CD4-positive, alpha-beta T cell treated with Interleukin-21 for 1 hour (primary cell): ENCODE measurements around the gene SLC9A7.
"Not testable (repeated sequence)": the region's sequence is repeated elsewhere in the genome, so short reads cannot be mapped to it uniquely, and the experiment has no call there.

Experiments used
- DNase-seq: peaks from one replicate; pipeline ENCODE4 v3.0.0-alpha.2; 2020

SLC9A7 gene

GRCh38 chrX:46754036-46754435 lies 4.9 kb downstream of the SLC9A7 start:
- DNase-seq = no peak

GRCh38 chrX:46750889-46751288 lies 8.0 kb downstream of the SLC9A7 start:
- no peak for DNase-seq

- DNase-seq = no peak
Observed at GRCh38 chrX:46744009-46744408, 14.9 kb downstream of the SLC9A7 start.

GRCh38 chrX:46743046-46743445 lies 15.9 kb downstream of the SLC9A7 start:
- no peak for DNase-seq

GRCh38 chrX:46739736-46740135 lies 19.2 kb downstream of the SLC9A7 start:
- no peak for DNase-seq

GRCh38 chrX:46737462-46737861 lies 21.5 kb downstream of the SLC9A7 start:
- DNase-seq = no peak

GRCh38 chrX:46737041-46737440 lies 21.9 kb downstream of the SLC9A7 start:
- DNase-seq = no peak

GRCh38 chrX:46735622-46736021 lies 23.3 kb downstream of the SLC9A7 start:
- no peak for DNase-seq

- no peak for DNase-seq
Observed at GRCh38 chrX:46733226-46733625, 25.7 kb downstream of the SLC9A7 start.

- no peak for DNase-seq
Observed at GRCh38 chrX:46730765-46731164, 28.2 kb downstream of the SLC9A7 start.

- DNase-seq = no peak
Observed at GRCh38 chrX:46727441-46727840, 31.5 kb downstream of the SLC9A7 start.

- DNase-seq = not testable (repeated sequence)
Observed at GRCh38 chrX:46723569-46723927, 35.4 kb downstream of the SLC9A7 start.

GRCh38 chrX:46722742-46723568 lies 36.0 kb downstream of the SLC9A7 start:
- no peak for DNase-seq

- no peak for DNase-seq
Observed at GRCh38 chrX:46716796-46717195, 42.1 kb downstream of the SLC9A7 start.

- no peak for DNase-seq
Observed at GRCh38 chrX:46715997-46716396, 42.9 kb downstream of the SLC9A7 start.

GRCh38 chrX:46715530-46715929 lies 43.4 kb downstream of the SLC9A7 start:
- DNase-seq = no peak

GRCh38 chrX:46713672-46714490 lies 45.0 kb downstream of the SLC9A7 start:
- DNase-seq = no peak

GRCh38 chrX:46712764-46713163 lies 46.2 kb downstream of the SLC9A7 start:
- DNase-seq = no peak

- no peak for DNase-seq
Observed at GRCh38 chrX:46710927-46711623, 47.8 kb downstream of the SLC9A7 start.

GRCh38 chrX:46710425-46710824 lies 48.5 kb downstream of the SLC9A7 start:
- no peak for DNase-seq

- DNase-seq = no peak
Observed at GRCh38 chrX:46707274-46707965, 51.5 kb downstream of the SLC9A7 start.

- DNase-seq = no peak
Observed at GRCh38 chrX:46704767-46705386, 54.0 kb downstream of the SLC9A7 start.
